ENCODE measurements around the gene PTK6.

GRCh38 chr20:63484236-63484635 is 52.9 kb downstream of the PTK6 start:
- no peak for TF ChIP-seq CTCF (IDR thresholded peaks at IDR 0.05)
- no peak for TF ChIP-seq POLR2A (IDR thresholded peaks at IDR 0.05)

Measured in breast epithelium (tissue), 3 donors.